BE2C (cell line): Measurements from ENCODE around the gene IRF2BP1.
"Not testable (repeated sequence)": the region's sequence is repeated elsewhere in the genome, so short reads cannot be mapped to it uniquely, and the experiment has no call there.

Experiments
- DNase-seq: peaks from one replicate; pipeline ENCODE4 v3.0.0-alpha.2; 2020
- H3K27me3 ChIP-seq: fragments of 250-450 bp; sonication (Bioruptor Pico); 2 replicates; pipeline ENCODE4 v1.5.1; 2020; ENCODE audit warnings: mild to moderate bottlenecking
- H3K36me3 ChIP-seq: fragments of 250-450 bp; sonication (Bioruptor Pico); 2 replicates; pipeline ENCODE4 v1.5.1; 2020; ENCODE audit warnings: mild to moderate bottlenecking
- H3K4me1 ChIP-seq: fragments of 250-450 bp; sonication (Bioruptor Pico); 2 replicates; pipeline ENCODE4 v1.5.1; 2020
- H3K4me3 ChIP-seq: 2 replicates; pipeline ENCODE4 v1.5.1; 2011; ENCODE audit warnings: low read depth, low read length
- H3K9me3 ChIP-seq: fragments of 250-450 bp; sonication (Bioruptor Pico); 2 replicates; pipeline ENCODE4 v1.5.1; 2020
- CTCF ChIP-seq: IDR thresholded peaks from 2 replicates; pipeline ENCODE4 v1.5.1; 2012; ENCODE audit warnings: mild to moderate bottlenecking, low read depth, low read length

The IRF2BP1 gene

GRCh38 chr19:45900738-45901431, 14.9 kb upstream of the IRF2BP1 start:
- TF ChIP-seq CTCF, result no peak
- no peaks in the 10 kb centered on the region for H3K27me3 ChIP-seq
- no peaks in the 10 kb centered on the region for H3K4me1 ChIP-seq
- no peak for DNase-seq
- no peaks in the 10 kb centered on the region for H3K9me3 ChIP-seq
- peaks cover 17% of the 10 kb centered on the region for H3K36me3 ChIP-seq
- peak overlapping the region; percentile 39 for H3K4me3 ChIP-seq

GRCh38 chr19:45899919-45900589, 14.1 kb upstream of the IRF2BP1 start:
- peaks cover 17% of the 10 kb centered on the region for H3K36me3 ChIP-seq
- no peaks in the 10 kb centered on the region for H3K9me3 ChIP-seq
- no peak overlapping the region for H3K4me3 ChIP-seq
- H3K4me1 ChIP-seq, result no peaks in the 10 kb centered on the region
- no peak for TF ChIP-seq CTCF
- H3K27me3 ChIP-seq, result no peaks in the 10 kb centered on the region
- no peak for DNase-seq

- no peak for TF ChIP-seq CTCF
- no peak for DNase-seq
- H3K4me3 ChIP-seq, result no peak overlapping the region
- H3K27me3 ChIP-seq, result no peaks in the 10 kb centered on the region
- peaks cover 17% of the 10 kb centered on the region for H3K36me3 ChIP-seq
- no peaks in the 10 kb centered on the region for H3K9me3 ChIP-seq
- no peaks in the 10 kb centered on the region for H3K4me1 ChIP-seq
These were observed 13.3 kb upstream of the IRF2BP1 start for GRCh38 chr19:45899253-45899652.

GRCh38 chr19:45897261-45897812, 11.4 kb upstream of the IRF2BP1 start:
- Histone ChIP-seq H3K27me3 (no peaks in the 10 kb centered on the region), H3K36me3 (peaks cover 17% of the 10 kb centered on the region), H3K4me1 (no peaks in the 10 kb centered on the region), H3K9me3 (no peaks in the 10 kb centered on the region), H3K4me3 (no peak overlapping the region)
- TF ChIP-seq CTCF, result no peak
- DNase-seq, result no peak

- H3K36me3 ChIP-seq, result peaks cover 17% of the 10 kb centered on the region
- H3K4me3 ChIP-seq, H3K9me3 ChIP-seq, H3K4me1 ChIP-seq, DNase-seq, H3K27me3 ChIP-seq: not testable (repeated sequence)
These were observed 10.2 kb upstream of the IRF2BP1 start for GRCh38 chr19:45895983-45896599.

GRCh38 chr19:45895519-45895972, 9.6 kb upstream of the IRF2BP1 start:
- no peak for TF ChIP-seq CTCF
- H3K36me3 ChIP-seq, result peaks cover 17% of the 10 kb centered on the region
- no peak overlapping the region for H3K4me3 ChIP-seq

More at GRCh38 chr19:45895519-45895972, 9.6 kb upstream of the IRF2BP1 start:
- Histone ChIP-seq H3K9me3 (no peaks in the 10 kb centered on the region), H3K27me3 (no peaks in the 10 kb centered on the region), H3K4me1 (no peaks in the 10 kb centered on the region)
- no peak for DNase-seq
